ENCODE measurements around the gene IFNA5.

GRCh38 chr9:21289848-21290247 is 15.3 kb downstream of the IFNA5 start:
- TF ChIP-seq, protein P1, sequence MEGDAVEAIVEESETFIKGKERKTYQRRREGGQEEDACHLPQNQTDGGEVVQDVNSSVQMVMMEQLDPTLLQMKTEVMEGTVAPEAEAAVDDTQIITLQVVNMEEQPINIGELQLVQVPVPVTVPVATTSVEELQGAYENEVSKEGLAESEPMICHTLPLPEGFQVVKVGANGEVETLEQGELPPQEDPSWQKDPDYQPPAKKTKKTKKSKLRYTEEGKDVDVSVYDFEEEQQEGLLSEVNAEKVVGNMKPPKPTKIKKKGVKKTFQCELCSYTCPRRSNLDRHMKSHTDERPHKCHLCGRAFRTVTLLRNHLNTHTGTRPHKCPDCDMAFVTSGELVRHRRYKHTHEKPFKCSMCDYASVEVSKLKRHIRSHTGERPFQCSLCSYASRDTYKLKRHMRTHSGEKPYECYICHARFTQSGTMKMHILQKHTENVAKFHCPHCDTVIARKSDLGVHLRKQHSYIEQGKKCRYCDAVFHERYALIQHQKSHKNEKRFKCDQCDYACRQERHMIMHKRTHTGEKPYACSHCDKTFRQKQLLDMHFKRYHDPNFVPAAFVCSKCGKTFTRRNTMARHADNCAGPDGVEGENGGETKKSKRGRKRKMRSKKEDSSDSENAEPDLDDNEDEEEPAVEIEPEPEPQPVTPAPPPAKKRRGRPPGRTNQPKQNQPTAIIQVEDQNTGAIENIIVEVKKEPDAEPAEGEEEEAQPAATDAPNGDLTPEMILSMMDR (IDR thresholded peaks at IDR 0.05; ENCODE audit: poor library complexity, severe bottlenecking) = no peak
- TF ChIP-seq RAD21 (conservative IDR thresholded peaks at IDR 0.05) (no peak), POLR2AphosphoS5 (IDR thresholded peaks at IDR 0.05) (no peak), EZH2 (IDR thresholded peaks at IDR 0.05; ENCODE audit: borderline replicate concordance, insufficient read depth, low read length, poor library complexity, severe bottlenecking) (no peak), TAF1 (IDR thresholded peaks at IDR 0.05; ENCODE audit: low read depth) (no peak), MXI1 (conservative IDR thresholded peaks at IDR 0.05; ENCODE audit: poor library complexity, severe bottlenecking) (no peak), REST (IDR thresholded peaks at IDR 0.05; ENCODE audit: borderline replicate concordance) (no peak), EP300 (conservative IDR thresholded peaks at IDR 0.05; ENCODE audit: poor library complexity, severe bottlenecking) (no peak)

Data from neural cell (in vitro differentiated cells).